ENCODE data around the gene HPCA. TPM values are rescaled to one million over a fixed set of nuclear protein-coding genes. Genes with fewer than 3 reads are reported as not detected.
A peak's percentile ranks its signal among the peaks of the same experiment; 100 is the strongest.

The HPCA gene
- total and polyA plus RNA-seq, 8 donors, result 0.16 to 5.2 (median 0.49) TPM; not detected in 1

DNA sequence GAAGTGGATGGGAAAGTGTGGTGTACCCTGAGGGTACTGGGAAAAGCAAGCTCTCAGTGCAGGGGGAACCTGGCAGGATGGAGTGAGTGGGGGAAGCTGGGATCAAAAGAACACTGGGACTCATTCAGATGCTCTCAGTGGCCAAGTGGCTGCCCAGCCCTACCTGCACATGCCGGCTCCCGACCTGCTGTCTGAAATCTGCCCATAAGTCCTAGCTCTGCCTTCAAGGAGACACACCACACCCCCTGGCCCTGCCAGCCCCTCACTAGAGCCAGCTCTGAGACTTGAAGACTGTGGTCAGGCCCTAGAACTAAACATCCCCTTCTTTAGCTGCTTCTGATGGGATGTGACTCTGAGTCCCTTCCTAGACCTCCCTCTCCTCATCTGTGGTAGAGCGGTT, 12.7 kb downstream of the HPCA start:
- TF ChIP-seq, protein P1, sequence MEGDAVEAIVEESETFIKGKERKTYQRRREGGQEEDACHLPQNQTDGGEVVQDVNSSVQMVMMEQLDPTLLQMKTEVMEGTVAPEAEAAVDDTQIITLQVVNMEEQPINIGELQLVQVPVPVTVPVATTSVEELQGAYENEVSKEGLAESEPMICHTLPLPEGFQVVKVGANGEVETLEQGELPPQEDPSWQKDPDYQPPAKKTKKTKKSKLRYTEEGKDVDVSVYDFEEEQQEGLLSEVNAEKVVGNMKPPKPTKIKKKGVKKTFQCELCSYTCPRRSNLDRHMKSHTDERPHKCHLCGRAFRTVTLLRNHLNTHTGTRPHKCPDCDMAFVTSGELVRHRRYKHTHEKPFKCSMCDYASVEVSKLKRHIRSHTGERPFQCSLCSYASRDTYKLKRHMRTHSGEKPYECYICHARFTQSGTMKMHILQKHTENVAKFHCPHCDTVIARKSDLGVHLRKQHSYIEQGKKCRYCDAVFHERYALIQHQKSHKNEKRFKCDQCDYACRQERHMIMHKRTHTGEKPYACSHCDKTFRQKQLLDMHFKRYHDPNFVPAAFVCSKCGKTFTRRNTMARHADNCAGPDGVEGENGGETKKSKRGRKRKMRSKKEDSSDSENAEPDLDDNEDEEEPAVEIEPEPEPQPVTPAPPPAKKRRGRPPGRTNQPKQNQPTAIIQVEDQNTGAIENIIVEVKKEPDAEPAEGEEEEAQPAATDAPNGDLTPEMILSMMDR (IDR thresholded peaks at IDR 0.05), result no peak
- Histone ChIP-seq H3K27ac (no peak overlapping the region), H3K9me3 (no peaks in the 10 kb centered on the region), H3K36me3 (no peaks in the 10 kb centered on the region), H3K27me3 (no peaks in the 10 kb centered on the region), H3K4me1 (peaks cover 0 to 3% (median 3%) of the 10 kb centered on the region in 3 donors), H3K4me3 (no peak overlapping the region)
- FAIRE-seq (no peak), DNase-seq (peak in 1 of 6 donors; percentile 38), ATAC-seq (no peak)
- intact Hi-C loops (cut with DNase I), result no loop called here
- WGBS, 2 donors, result 94 to 97% methylated on average over 3 of the region's 3 CpGs

DNA sequence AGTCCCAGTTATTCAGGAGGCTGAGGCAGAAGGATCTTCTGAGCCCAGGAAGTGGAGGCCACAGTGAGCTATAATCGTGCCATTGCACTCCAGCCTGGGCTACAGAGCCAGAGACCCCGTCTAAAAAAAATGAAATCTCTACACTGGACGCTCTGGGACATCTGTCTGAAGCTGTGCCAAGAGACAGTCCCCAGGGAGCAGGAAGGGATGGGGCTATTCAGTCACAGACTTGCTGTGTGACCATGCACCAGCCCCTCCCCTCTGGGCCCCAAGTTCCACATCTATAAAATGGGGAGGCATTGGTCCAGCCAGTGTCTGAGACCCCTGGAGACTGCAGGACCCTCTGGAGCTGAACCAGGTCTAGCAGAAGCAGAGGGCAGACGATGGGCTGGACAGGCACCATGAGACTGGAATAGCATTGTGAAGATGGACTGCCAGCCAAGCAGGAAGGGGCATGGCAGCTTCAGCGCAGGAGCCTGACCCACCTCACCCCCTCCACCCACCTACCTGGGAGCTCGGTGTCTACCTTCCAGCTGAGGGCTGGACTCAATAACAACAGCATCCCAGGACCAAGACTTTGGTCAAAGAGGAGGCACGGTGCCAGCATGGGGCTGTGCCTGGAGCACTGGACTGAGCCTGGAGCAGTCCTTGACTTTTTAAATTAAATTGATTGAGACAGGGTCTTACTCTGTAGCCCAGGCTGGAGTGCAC, 13.4 kb downstream of the HPCA start:
- no peaks in the 10 kb centered on the region for H3K9me3 ChIP-seq
- no peak for ATAC-seq
- FAIRE-seq, result no peak
- TF ChIP-seq, protein P1 (IDR thresholded peaks at IDR 0.05), result no peak
- peak in 1 of 6 donors; percentile 60 for DNase-seq
- H3K4me1 ChIP-seq, result peaks cover 0 to 11% (median 4%) of the 10 kb centered on the region in 3 donors
- H3K27me3 ChIP-seq, result no peaks in the 10 kb centered on the region
- intact Hi-C loops (cut with DNase I), result no loop called here
- no peak overlapping the region for H3K27ac ChIP-seq
- H3K4me3 ChIP-seq, result no peak overlapping the region
- no peaks in the 10 kb centered on the region for H3K36me3 ChIP-seq
- WGBS, 2 donors, result 79 to 81% methylated on average over 7 of the region's 7 CpGs

DNA sequence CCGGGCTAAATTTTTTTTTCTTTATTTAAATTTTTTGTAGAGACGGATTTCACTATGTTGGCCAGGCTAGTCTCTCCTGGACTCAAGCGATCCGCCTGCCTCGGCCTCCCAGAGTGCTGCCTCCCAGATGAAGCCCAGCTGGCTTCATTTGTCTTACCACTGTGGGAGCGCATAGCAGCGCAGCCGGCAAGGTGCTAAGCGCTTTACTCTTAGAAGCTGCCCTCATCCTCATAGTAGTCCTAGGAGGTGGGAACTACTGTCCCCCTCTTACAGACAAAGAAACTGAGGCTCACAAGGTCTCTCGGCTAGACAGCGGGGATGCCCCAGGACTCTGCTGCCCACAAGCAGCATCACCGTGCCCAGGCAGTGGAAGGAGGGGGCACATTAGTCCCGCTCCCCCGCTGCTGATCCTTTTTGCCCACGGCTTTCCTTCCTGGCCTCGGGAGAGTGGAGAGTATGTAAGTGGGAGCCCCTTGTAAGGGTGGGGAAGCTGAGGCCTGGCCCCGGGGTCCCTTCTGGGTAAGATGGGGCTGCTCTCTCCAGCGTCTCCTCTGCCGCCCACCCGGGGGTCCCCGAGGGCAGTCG, 14.2 kb downstream of the HPCA start:
- H3K36me3 ChIP-seq, result no peaks in the 10 kb centered on the region
- TF ChIP-seq, protein P1 (IDR thresholded peaks at IDR 0.05), result no peak
- peak in 2 of 4 donors; percentile 1 to 5 for ATAC-seq
- peak in 1 of 6 donors; percentile 58 for DNase-seq
- H3K27me3 ChIP-seq, result no peaks in the 10 kb centered on the region
- peaks cover 0 to 18% (median 9%) of the 10 kb centered on the region in 3 donors for H3K4me1 ChIP-seq
- H3K4me3 ChIP-seq, result peak overlapping the region; percentile 69 to 83 (median 80)
- no peaks in the 10 kb centered on the region for H3K9me3 ChIP-seq
- H3K27ac ChIP-seq, result peak overlapping the region in 1 of 4 donors; percentile 51
- 26 to 28% methylated on average over 22 of the region's 22 CpGs for WGBS, 2 donors
- FAIRE-seq, result no peak
- intact Hi-C loops (cut with DNase I), result no loop called here

DNA sequence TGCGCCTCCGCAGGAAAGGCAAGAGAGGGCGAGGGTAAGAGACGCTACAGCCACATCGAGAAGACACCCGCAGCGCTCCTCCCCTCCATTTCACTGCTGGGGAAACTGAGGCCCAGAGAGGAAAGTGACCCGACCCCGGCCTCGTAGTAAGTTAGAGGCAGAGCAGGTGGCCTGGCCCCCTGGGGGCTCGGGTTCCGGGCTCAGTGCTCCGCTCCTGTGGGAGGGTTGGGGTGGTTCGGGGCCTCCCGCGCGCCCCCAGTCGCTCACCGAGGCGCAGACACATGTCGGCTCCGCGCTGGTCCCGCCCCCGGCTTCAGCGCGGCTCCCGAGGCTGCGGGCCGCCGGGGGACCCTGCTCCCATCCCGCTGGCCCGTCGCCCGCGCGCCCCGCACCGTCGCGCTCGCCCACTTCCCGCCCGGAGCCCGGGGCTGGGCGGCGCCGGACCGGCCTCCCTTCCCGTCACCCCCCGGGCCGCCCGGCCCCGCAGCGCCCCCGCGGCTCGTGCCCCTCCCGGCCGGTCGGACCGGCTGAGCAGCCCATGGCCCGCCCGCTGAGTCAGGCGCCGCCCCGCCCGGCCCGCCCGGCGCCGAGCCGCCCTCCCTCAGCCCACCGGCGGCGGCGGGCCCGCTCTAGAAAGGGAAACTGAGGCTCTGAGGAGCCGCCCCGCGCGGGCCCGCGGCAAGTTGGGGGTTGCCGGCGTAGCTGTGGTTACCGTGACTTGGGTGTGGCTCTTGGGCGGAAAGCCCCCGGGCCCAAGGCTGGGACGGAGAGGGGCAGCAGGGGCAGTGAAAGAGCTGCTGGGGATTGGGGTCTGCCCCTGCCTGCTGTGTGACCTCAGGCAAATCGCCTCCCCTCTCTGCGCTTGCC, 14.9 kb downstream of the HPCA start, which contains the start of gene TMEM54:
Gene TMEM54, minus strand, starts transcription at position 434 of the 867 bp plus-strand sequence. Its CDS starts 151 bp downstream, at position 283.
- Histone ChIP-seq H3K9me3 (no peaks in the 10 kb centered on the region), H3K4me1 (peaks cover 0 to 18% (median 9%) of the 10 kb centered on the region in 3 donors), H3K36me3 (no peaks in the 10 kb centered on the region), H3K4me3 (peak within 1 kb of the TSS; percentile 69 to 83 (median 80)), H3K27ac (peak within 1 kb of the TSS in 2 of 4 donors; percentile 51 to 60), H3K27me3 (no peaks in the 10 kb centered on the region)
- 0 to 1% methylated on average over 43 to 92 of the region's 92 CpGs for WGBS, 2 donors
- no peak for FAIRE-seq
- peak; percentile 78 to 85 (median 80) for ATAC-seq
- DNase-seq, result peak; percentile 69 to 93 (median 80)
- TF ChIP-seq, protein P1 (IDR thresholded peaks at IDR 0.05), result no peak
- intact Hi-C loops (cut with DNase I), result no loop called here
